Osteocyte (in vitro differentiated cells): ENCODE measurements around the gene OMD. TPM values are rescaled to one million over a fixed set of nuclear protein-coding genes. Genes with fewer than 3 reads are reported as not detected.

Experiments
- DNase-seq: peaks from one replicate; pipeline ENCODE4 v3.0.0; 2021; ENCODE audit warnings: mixed read lengths; ENCODE audit not compliant: unreplicated experiment; ENCODE audit errors: extremely low spot score
- H3K27ac Mint-ChIP-seq: one replicate; pipeline ENCODE4 v1.8.0; 2021; ENCODE audit warnings: mild to moderate bottlenecking, mixed read lengths; ENCODE audit not compliant: unreplicated experiment
- H3K27me3 Mint-ChIP-seq: one replicate; pipeline ENCODE4 v1.8.0; 2021; ENCODE audit warnings: mixed read lengths; ENCODE audit not compliant: unreplicated experiment
- H3K36me3 Mint-ChIP-seq: one replicate; pipeline ENCODE4 v1.8.0; 2021; ENCODE audit warnings: mixed read lengths; ENCODE audit not compliant: unreplicated experiment
- H3K4me1 Mint-ChIP-seq: one replicate; pipeline ENCODE4 v1.8.0; 2021; ENCODE audit warnings: mixed read lengths; ENCODE audit not compliant: unreplicated experiment
- H3K4me3 Mint-ChIP-seq: one replicate; pipeline ENCODE4 v1.8.0; 2021; ENCODE audit warnings: mild to moderate bottlenecking, moderate library complexity, mixed read lengths; ENCODE audit not compliant: unreplicated experiment
- H3K9me3 Mint-ChIP-seq: one replicate; pipeline ENCODE4 v1.8.0; 2021; ENCODE audit warnings: mixed read lengths; ENCODE audit not compliant: unreplicated experiment
- total RNA-seq: library from RNA; stranded (reverse); gene quantifications from 2 replicates; pipeline ENCODE4 v1.2.1, GENCODE V29; 2021
- TF ChIP-seq, protein P1 (sequence below): fragments of 200-600 bp; sonication (generic); IDR thresholded peaks from 2 replicates; pipeline ENCODE4 v1.5.0; 2021; ENCODE audit warnings: antibody characterized with exemption, mild to moderate bottlenecking, moderate library complexity

Gene OMD
- total RNA-seq, 1 donor from 2014 or later: 31.1 TPM

DNA sequence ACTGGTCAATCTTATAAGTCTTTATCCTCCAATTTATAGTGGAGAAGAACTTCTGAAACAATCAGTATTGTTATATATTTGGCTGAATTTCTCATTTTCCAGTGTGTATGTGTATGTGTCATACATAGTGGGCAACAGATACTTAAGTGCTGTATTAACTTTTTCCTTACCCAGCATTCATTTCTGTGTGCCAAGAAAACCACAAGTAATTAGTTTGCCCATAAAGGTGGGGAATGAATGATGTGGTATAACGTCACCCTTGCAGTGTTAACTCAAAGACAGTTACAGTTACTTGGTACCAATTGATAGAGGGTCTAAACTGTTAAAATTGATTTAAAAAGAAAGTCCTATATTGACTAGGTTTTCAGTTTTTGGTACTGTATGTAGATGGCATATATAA, 21.9 kb downstream of the OMD start:
- no peaks in the 10 kb centered on the region for H3K36me3 Mint-ChIP-seq
- TF ChIP-seq, protein P1, sequence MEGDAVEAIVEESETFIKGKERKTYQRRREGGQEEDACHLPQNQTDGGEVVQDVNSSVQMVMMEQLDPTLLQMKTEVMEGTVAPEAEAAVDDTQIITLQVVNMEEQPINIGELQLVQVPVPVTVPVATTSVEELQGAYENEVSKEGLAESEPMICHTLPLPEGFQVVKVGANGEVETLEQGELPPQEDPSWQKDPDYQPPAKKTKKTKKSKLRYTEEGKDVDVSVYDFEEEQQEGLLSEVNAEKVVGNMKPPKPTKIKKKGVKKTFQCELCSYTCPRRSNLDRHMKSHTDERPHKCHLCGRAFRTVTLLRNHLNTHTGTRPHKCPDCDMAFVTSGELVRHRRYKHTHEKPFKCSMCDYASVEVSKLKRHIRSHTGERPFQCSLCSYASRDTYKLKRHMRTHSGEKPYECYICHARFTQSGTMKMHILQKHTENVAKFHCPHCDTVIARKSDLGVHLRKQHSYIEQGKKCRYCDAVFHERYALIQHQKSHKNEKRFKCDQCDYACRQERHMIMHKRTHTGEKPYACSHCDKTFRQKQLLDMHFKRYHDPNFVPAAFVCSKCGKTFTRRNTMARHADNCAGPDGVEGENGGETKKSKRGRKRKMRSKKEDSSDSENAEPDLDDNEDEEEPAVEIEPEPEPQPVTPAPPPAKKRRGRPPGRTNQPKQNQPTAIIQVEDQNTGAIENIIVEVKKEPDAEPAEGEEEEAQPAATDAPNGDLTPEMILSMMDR: no peak
- peaks cover 37% of the 10 kb centered on the region for H3K4me1 Mint-ChIP-seq
- no peak overlapping the region for H3K4me3 Mint-ChIP-seq
- no peaks in the 10 kb centered on the region for H3K27me3 Mint-ChIP-seq
- no peak for DNase-seq
- peaks cover 7% of the 10 kb centered on the region for H3K9me3 Mint-ChIP-seq
- no peak overlapping the region for H3K27ac Mint-ChIP-seq

DNA sequence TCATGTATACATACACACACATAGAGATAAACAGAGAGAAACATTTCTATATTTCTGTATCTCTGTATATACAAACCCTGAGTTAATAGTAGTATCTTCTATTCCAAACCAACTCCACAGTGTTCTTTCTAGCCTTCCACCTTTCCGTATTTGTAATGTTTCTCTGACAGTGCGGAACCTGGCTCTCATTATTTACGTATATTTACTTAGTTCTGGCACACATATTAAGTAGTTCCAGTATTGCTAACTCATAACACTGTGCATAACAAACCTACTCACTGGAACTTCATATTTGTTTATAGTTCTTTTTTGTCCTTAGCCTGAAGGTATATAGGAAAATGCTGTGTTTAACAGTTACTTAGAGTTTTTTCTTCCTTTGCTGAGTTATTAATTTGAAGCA, 26.4 kb downstream of the OMD start:
- no peak for DNase-seq
- peaks cover 7% of the 10 kb centered on the region for H3K36me3 Mint-ChIP-seq
- no peak overlapping the region for H3K4me3 Mint-ChIP-seq
- H3K27me3 Mint-ChIP-seq: no peaks in the 10 kb centered on the region
- TF ChIP-seq, protein P1: no peak
- peaks cover 17% of the 10 kb centered on the region for H3K4me1 Mint-ChIP-seq
- peaks cover 10% of the 10 kb centered on the region for H3K9me3 Mint-ChIP-seq
- H3K27ac Mint-ChIP-seq: peak overlapping the region; percentile 13

DNA sequence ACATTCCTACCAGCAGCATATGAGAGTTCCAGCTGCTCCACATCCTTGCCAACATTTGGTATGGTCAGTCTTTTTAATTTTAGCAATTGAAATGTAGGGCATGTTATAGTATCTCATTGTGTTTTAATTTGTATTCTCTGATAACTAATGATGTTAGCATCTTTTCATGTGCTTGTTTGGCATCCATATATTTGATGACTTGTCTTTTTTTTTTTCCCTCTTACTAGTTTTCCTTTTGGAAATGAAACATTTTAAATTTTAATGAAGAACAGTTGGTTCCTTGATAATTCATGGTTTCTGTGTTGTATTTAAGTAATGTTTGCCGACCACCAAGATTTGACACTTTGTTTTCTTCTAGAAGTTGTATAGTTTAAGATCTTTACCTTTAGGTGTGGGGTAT, 28.7 kb downstream of the OMD start:
- TF ChIP-seq, protein P1: no peak
- peaks cover 10% of the 10 kb centered on the region for H3K9me3 Mint-ChIP-seq

DNA sequence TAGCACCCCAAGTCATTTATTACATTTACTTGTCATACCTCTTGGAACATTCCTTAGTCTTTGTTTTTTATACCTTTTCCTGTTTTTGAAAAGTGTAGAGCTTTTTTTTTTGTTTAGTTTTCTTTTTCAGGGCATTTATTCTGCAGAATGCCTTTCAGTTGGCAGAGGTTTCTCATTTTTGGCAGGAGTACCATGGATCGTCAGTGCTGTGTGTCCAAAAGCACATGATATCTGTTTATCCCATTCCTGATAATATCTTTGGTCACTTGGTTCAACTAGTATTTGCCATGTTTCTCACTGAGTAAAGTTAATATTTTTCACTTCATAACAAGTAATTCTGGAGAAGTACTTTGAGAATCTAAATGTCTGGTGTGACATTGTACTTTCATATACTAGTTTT, 30.6 kb downstream of the OMD start:
- Mint-ChIP-seq H3K27me3 (no peaks in the 10 kb centered on the region), H3K27ac (peak overlapping the region; percentile 20), H3K4me1 (peaks cover 30% of the 10 kb centered on the region), H3K4me3 (no peak overlapping the region), H3K36me3 (peaks cover 7% of the 10 kb centered on the region), H3K9me3 (peaks cover 10% of the 10 kb centered on the region)
- TF ChIP-seq, protein P1: no peak
- DNase-seq: no peak

More for the DNA sequence above, 28.7 kb downstream of the OMD start:
- peaks cover 7% of the 10 kb centered on the region for H3K36me3 Mint-ChIP-seq
- no peak overlapping the region for H3K27ac Mint-ChIP-seq
- no peak for DNase-seq
- H3K4me3 Mint-ChIP-seq: no peak overlapping the region
- peaks cover 21% of the 10 kb centered on the region for H3K4me1 Mint-ChIP-seq
- no peaks in the 10 kb centered on the region for H3K27me3 Mint-ChIP-seq

- Mint-ChIP-seq H3K4me3 (no peak overlapping the region), H3K9me3 (peaks cover 5% of the 10 kb centered on the region), H3K36me3 (peaks cover 7% of the 10 kb centered on the region), H3K27ac (no peak overlapping the region), H3K4me1 (peaks cover 24% of the 10 kb centered on the region), H3K27me3 (no peaks in the 10 kb centered on the region)
- TF ChIP-seq, protein P1: no peak
- no peak for DNase-seq
These were observed 31.6 kb downstream of the OMD start for GRCh38 chr9:92392690-92393089.
